Raji (cell line): Measurements from ENCODE around the gene ATG2A.

Experiments
- POLR2A ChIP-seq: IDR thresholded peaks from 2 replicates; pipeline ENCODE4 v1.6.1; 2011; ENCODE audit warnings: low read depth, low read length, control low read depth; ENCODE audit not compliant: insufficient read depth

ATG2A gene

DNA sequence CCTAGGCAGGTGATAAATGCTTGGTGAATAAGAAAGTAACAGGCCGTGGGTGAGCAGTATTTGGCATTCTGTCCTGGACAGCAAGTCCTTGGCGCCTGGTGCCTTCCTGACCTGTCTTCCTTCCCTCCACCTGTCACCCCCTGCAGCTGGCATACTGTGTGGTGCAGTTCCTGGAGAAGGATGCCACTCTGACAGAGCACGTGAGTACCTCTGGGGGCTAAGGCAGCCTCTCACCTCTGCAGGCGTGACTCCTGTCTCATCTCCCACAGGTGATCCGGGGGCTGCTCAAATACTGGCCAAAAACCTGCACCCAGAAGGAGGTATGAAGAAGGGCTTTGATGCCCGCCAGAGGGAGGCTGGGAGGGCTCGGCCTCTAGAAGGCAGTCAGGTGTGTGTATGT lies 14.3 kb upstream of the ATG2A start:
- TF ChIP-seq POLR2A = no peak

DNA sequence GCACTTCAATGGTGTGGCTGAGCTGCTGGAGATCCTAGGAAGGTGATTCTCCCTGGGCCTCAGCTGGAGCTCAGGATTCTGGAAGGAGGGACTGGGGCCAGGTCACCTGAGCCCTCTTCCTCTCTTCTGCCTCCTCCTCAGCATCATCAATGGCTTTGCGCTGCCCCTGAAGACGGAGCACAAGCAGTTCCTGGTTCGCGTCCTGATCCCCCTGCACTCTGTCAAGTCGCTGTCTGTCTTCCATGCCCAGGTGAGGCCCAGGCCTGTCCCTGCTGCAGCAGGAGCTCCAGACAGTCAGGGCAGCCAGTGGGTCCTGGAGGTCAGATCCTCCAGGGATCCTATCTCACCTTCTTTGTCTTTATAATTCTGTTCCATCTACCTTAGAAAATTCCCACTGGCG lies 13.3 kb upstream of the ATG2A start:
- TF ChIP-seq POLR2A = no peak

DNA sequence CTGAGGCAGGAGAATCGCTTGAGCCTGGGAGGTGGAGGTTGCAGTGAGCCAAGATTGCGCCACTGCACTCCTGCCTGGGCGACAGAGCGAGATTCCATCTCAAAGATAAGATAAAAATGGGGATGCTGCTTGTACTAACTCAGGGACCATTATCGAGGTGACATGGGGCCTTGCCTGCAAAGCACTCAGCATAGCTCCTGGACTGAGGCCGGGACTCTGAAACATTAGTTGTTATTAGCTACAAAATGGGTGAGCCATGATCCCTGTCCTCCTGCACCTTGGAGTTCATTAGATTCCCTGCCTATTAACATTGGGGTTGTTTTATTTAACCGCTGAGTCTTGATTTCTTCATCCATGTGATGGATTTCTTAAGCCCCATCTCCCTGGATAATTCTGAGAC lies 12.6 kb upstream of the ATG2A start:
- no peak for TF ChIP-seq POLR2A

DNA sequence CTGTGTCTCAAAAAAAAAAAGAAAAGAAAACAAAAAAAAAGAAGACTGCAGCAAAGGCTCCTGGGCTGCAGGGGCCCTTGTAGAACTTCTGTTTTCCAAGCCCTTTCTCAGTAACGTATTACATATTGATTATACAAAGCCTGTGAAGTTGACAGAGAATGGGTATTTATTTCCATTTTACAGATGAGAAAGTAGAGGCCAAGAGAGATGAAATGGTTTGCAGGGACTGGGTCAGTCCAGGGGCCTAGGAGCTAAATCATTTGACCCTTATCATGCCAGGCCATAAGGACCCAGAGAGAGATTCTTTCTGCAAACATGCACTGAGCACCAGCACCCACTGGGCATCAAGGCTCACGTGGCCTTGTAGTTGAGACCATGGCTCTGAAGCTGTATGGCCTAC lies 11.9 kb upstream of the ATG2A start:
- no peak for TF ChIP-seq POLR2A

DNA sequence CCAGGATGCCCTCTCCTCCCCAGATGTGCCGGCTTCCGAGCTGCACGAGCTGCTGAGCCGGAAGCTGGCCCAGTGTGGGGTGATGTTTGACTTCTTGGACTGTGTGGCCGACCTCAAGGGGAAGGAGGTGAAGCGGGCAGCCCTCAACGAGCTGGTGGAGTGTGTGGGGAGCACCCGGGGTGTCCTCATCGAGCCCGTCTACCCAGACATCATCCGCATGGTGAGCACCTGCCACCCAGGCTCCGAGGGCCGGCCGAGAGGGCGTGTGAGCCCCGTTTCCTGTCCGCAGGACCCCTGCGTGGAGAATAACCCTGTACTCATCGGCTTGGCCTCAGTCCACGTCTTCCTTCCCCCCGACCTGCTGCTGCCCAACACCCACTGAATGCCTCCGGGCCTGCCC lies 9.7 kb upstream of the ATG2A start:
- TF ChIP-seq POLR2A = no peak

DNA sequence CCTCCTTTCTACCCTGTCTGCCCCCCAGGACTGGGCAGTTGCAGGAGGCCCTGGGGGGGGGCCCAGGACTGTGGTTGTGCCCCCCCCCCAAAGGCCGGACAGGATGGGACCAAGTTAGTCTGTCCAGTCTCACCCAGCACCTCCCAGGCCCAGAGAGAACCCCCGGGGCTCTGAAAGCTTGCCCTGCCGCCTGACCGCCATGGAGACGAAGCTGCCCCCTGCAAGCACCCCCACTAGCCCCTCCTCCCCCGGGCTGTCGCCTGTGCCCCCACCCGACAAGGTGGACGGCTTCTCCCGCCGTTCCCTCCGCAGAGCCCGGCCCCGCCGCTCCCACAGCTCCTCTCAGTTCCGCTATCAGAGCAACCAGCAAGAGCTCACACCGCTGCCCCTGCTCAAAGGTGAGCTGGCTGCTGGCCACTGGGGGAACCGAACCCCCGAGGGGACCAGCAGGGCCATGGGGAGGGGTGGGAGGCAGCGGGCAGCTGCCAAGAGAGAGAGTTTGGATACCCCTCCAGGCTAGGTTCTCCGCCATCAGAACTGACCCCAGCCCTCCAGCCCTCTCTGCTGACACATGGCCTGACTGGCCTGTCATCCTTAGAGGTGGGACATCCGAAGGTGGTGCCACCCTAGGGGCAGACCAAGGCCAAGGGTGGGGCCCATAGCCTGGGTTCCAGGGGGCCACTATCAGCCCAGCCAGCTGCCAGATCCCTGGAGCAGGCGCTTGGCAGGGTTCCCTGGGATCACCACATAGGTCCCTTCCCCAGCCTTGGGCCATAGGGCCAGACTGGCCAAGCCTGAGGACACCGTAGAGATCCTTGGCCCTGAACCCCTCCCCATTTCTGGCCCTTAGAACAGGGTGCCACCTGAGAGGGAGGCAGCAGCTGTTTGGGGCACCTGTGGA lies 8.8 kb upstream of the ATG2A start:
- no peak for TF ChIP-seq POLR2A

DNA sequence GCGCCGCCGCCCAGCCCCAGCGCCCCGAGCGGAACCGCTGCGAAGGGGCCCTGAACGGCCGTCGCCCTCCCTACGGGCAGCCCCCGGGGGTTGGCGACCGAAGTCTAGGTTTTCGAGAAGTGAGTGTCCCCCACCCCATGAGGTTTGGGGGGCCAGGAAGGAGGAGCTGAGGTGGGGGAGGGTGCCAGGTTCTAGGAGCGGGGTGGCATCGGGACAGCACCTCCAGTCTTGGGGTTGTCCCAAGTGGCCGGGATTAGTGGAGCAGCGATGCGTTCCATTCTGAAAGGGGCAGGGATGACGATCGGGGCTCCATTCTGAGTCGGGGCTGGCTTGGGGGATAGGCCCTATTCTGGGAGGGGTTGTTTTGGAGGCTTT lies 7.9 kb upstream of the ATG2A start:
- TF ChIP-seq POLR2A = no peak

DNA sequence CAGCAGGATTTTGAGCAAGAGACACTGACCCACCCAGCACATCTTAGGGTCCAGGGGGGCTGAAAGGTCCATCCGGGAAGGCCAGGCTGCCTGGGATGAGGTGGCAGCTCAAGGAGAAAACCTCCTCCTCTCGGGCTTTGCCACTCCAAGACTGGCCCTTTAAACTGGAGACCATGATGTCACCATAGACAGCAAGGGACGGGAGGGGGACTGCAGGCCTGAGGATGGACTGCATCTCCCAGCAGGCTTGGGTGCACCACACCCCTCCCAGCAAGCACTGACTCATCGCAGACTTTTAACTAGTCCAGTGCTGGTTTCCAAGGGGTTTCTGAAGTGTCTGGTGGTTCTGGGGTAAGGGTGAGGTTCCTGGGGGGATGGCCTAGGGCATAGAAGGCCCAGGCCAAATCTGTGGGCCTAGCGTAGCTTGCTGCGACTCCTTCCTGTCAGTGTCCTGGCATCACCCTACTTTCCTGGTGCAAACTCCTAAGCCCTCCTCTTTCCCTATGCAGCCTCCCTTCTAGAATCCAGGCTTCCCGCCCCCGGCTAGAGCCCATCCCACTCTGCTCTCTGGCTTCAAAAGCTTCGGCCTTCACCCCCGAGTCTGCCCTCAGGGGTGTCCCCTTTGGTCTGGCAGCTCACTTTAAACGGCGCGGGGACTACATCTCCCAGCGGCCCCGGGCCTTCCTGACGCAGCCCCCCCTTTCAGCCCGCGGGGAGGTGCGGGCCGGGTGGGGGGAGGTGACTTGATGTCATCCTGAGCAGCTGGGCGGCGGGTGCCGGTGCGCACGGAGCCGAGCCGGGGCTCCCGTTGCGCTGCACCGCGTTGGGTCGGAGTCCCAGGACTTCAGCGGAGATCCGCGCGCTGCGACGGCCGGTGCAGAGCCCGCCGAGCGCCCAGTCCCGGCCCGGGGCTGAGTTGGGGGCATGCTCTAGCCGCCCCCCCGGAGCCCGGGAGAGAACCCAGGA lies 7.2 kb upstream of the ATG2A start, which contains the start of gene PPP2R5B:
Gene PPP2R5B (plus strand): TSS at position 746 of the 966 bp plus-strand sequence. CDS start 1,046 bp downstream, outside the sequence.
- peak; percentile 40; the same call in 1 of the 2 replicates for TF ChIP-seq POLR2A

DNA sequence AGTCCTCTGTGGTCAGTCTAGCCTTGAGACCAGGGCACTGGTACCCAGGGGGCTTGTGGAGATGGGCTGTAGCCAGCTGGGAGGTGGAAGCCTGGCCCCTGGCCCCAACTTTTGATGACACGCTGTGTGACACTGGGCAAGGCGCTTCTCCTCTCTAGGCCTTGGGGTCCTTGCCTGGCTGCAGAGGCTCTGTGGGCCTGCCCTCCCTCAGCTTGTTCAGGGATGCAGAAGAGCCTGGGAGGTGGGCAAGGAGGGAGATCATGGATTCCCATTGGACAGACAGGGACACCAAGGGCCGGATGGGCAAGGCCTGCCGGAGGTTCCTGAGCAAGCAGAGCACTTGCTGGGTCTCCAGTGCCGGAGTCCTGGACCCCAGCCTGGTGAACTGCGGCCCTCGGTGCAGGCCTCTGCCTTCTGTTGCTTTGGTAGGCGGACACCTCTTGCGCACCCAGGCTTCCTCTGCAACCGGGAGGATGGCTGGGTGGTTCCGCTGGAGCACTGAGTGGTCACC lies 6.2 kb upstream of the ATG2A start:
- TF ChIP-seq POLR2A = no peak

DNA sequence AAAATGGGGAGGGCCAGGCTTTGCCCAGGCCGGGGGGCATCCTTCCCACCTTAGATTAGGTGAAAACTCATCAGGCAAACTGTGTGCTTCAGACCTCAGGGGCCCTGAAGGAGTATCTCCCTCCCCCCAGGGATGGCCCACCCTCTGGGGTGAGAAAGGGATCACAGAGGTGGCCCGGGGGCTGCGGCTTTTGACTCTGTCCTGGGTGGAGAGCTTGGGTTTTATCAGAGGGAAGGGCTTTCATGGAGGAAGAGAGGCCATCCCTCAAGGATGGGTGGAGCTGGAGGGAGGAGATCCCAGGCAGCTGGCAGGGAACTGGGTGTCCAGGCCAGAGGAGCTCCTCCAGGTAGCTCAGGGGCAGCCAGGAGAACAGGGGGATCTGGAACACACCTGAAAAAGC lies 4.4 kb upstream of the ATG2A start:
- no peak for TF ChIP-seq POLR2A

DNA sequence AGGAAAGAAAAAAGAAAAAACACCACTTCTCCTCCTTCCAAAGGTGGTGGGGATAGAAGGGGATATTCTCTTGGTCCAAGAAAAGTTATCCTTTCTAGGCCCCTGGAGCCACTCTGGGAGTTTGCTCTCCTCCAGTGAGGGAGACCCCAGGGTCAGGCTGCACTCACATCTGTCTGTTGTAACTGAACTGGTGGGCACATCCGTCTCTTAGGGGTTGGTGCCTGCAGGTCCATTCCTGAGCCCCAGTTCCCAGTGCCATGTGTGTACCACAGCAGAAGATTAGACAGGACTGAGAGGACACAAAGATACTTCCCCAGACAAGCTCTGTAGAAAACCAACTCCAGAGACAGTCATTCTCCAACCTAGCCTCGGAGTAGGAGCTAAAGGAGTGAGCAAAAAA lies 3.1 kb upstream of the ATG2A start:
- no peak for TF ChIP-seq POLR2A

DNA sequence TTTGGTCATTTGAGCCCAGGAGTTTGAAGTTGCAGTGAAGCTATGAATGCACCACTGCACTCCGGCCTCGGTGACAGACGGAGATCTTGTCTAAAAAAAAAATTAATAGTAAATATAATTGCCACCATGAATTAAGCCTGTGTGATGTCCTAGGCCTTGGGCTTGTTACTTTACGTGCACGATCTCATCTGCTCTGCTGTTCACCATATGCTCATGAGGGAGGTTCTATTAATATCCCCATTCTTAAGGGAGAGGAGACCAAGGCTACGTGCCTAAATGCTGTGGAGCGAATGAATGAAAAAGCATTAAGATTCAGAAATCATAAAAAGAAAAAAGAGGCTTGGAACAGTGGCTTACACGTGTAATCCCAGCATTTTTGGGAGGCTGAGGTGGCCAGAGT lies 2.6 kb upstream of the ATG2A start:
- no peak for TF ChIP-seq POLR2A

DNA sequence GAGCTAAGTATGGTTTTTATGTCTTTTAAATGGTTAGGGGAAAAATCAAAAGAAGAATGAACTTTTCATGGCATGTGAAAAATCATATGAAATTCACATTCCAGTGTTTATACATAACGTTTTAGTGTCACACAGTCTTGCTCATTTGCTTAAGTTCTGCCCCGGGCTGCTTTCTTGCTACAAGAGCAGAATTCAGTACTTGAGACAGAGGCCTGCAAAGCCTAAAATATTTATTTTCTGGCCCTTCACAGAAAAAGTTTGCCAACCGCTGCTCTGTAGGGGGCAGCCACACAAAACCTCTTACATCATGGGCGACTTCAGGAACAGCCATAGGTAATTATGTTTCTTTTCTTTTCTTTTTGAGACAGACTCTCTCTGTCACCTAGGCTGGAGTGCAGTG lies 1.0 kb upstream of the ATG2A start:
- no peak for TF ChIP-seq POLR2A

DNA sequence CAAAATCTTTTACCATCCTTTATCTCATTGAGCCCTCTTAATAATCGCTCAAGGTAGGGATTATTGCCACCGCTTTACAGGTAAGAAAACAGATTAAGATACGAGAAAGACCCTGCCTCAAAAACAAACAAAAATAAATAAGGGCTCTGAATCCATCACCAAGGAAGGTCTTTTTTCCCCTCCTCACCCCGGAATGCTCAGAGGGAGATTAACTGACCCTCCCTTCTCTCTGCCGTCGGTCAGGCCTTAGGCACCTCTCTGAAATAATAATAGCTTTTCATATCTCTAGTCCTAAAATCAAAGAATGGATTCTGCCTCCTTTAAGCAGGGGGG lies 620 bp upstream of the ATG2A start:
- no peak for TF ChIP-seq POLR2A

DNA sequence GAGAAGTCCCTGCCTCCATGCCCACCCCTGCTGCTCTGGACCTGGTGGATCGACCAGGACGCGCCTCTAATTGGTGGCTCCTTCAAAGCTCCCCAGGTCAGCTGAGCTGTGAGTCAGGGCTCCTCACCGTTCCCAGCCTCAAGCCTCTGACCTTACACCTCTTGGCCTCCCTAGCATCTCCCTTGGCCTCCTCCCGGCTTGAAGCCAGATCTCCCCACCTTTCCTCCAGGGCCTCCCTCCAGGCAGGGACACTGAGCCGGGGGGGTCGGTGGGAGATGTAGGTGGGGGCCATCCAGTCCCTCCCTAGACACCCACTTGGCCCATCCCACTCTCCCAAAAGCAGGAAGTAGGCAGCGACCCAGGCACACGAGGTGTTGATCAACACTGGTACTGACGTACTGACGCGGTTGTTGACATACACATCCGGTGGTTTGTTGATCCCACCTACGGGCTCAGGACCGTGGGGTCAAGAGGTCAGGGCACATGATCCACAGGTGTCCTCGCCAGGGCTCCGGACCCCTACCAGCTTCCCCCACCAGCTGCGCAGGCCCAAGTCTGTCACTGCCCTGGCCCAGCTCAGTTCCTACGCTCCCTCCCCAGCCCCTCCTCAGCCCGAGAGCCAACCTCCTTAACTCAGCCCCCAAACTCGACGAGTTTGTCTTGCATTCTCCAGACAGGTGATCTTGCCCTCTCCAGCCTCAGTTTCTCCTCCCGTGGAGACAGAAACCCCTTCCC lies 802 bp downstream of the ATG2A start:
- peak; percentile 35; the same call in 1 of the 2 replicates for TF ChIP-seq POLR2A
